Adipocyte (in vitro differentiated cells): ENCODE measurements around the gene GMDS.

ENCODE experiments used
- DNase-seq: peaks from one replicate; pipeline ENCODE4 v3.0.0-alpha.2; 2015; ENCODE audit warnings: low read depth
- H3K27me3 ChIP-seq: replicated peaks from 2 replicates; pipeline ENCODE4 v1.7.0; 2013; ENCODE audit warnings: mild to moderate bottlenecking, low read length, moderate library complexity; ENCODE audit not compliant: control insufficient read depth, insufficient read depth
- H3K36me3 ChIP-seq: 2 replicates; pipeline ENCODE4 v1.7.0; 2013; ENCODE audit warnings: low read length, mild to moderate bottlenecking, moderate library complexity; ENCODE audit not compliant: control insufficient read depth, insufficient read depth, severe bottlenecking
- H3K4me1 ChIP-seq: 2 replicates; pipeline ENCODE4 v1.7.0; 2013; ENCODE audit warnings: mild to moderate bottlenecking, low read length, moderate library complexity; ENCODE audit not compliant: control insufficient read depth, insufficient read depth
- H3K4me3 ChIP-seq: 2 replicates; pipeline ENCODE4 v1.7.0; 2013; ENCODE audit warnings: mild to moderate bottlenecking, low read length, moderate library complexity
- H3K9ac ChIP-seq: 2 replicates; pipeline ENCODE4 v1.7.0; 2013; ENCODE audit warnings: mild to moderate bottlenecking, low read length, moderate library complexity
- H3K9me3 ChIP-seq: 2 replicates; pipeline ENCODE4 v1.7.0; 2013; ENCODE audit warnings: mild to moderate bottlenecking, low read length, moderate library complexity; ENCODE audit not compliant: control insufficient read depth

Gene GMDS

DNA sequence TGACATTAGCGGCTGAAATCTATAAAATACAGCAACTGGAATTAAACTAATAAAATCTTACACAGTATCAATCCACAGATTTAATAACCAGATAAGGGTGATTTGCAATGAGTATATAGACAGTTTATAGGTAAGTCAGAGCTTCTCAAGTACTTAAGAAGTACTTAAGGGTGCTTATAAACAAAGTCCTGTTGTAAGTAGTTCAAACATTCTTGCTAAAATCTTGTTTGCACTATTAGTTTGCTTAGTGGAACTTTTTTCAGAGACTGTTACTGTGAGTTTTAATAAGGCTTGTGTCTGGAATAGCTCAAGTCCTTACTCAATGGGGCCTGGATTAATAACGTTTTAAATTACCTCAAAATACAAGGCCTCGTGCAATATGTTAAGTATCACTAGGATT is 240.5 kb downstream of the GMDS start:
- no peak for DNase-seq
- no peaks in the 10 kb centered on the region for H3K27me3 ChIP-seq
- no peaks in the 10 kb centered on the region for H3K36me3 ChIP-seq

GRCh38 chr6:2000962-2001361 is 244.4 kb downstream of the GMDS start:
- no peaks in the 10 kb centered on the region for H3K4me1 ChIP-seq
- no peak overlapping the region for H3K4me3 ChIP-seq
- no peaks in the 10 kb centered on the region for H3K9me3 ChIP-seq
- DNase-seq: no peak
- H3K36me3 ChIP-seq: no peaks in the 10 kb centered on the region
- no peak overlapping the region for H3K9ac ChIP-seq
- no peaks in the 10 kb centered on the region for H3K27me3 ChIP-seq

More for the DNA sequence above, 240.5 kb downstream of the GMDS start:
- H3K9me3 ChIP-seq: peaks cover 6% of the 10 kb centered on the region
- H3K4me3 ChIP-seq: no peak overlapping the region
- no peaks in the 10 kb centered on the region for H3K4me1 ChIP-seq
- H3K9ac ChIP-seq: no peak overlapping the region

DNA sequence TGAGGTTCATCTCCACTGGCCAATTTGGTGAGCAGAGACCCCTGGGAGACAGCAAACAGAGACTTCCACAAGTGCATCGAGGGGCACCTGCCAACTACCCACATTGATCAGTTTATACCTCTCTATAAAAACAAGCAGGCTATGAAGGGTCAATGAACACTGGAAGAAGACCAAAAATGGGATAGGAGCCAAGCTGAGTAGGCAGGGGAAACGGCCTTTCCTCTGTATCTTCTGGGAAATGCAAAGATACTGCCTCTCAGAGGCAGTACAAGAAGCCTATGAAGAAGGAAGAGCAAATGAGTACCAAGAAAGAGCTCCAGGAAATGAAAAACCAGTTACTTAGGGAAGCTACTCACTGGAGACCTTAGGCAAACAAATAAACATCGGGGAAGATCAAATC is 247.7 kb downstream of the GMDS start:
- H3K9ac ChIP-seq: no peak overlapping the region
- H3K9me3 ChIP-seq: no peaks in the 10 kb centered on the region
- no peaks in the 10 kb centered on the region for H3K4me1 ChIP-seq

DNA sequence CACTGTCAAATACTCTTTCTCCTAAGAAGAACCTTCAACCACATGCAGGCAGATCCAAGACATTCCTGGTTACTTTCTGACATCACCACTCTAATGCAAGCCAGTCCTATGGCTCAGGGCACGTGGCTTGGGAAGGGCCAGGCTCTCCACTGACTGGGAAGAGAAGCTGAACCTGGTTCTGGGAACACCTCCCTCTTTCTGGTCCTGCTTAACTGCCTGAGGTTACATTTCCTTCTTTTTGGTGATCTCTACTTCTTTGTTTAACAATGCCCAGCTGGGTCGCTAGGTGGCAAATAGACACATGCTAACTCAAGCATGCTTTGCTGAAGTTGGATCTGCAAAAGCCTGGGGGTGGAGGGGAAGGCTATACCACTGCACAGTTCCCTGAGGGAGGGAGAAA is 249.8 kb downstream of the GMDS start:
- H3K4me1 ChIP-seq: no peaks in the 10 kb centered on the region
- no peak for DNase-seq
- no peaks in the 10 kb centered on the region for H3K27me3 ChIP-seq
- no peak overlapping the region for H3K4me3 ChIP-seq
- no peaks in the 10 kb centered on the region for H3K36me3 ChIP-seq
- H3K9me3 ChIP-seq: no peaks in the 10 kb centered on the region
- H3K9ac ChIP-seq: no peak overlapping the region

More for the DNA sequence above, 247.7 kb downstream of the GMDS start:
- Histone ChIP-seq H3K27me3 (no peaks in the 10 kb centered on the region), H3K36me3 (no peaks in the 10 kb centered on the region), H3K4me3 (no peak overlapping the region)
- DNase-seq: no peak

DNA sequence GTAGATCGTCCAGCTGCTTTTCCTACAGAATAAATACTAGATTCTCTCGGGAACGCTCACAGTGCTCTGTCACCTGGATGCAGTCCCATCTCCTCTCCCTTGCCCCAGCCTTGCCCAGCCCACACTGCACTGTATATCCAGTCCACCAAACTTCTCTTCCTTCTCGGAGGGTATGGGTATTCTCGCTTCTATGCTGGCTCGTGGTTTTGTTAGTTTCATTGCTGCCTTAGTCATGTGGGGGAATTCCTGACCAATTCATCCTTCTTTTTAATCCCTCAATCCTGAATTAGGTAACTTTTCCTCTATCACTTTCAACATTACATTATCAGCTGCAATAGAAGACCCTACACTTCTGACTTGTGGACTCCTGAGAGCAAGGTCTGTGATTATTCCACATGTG is 252.4 kb downstream of the GMDS start:
- Histone ChIP-seq H3K36me3 (no peaks in the 10 kb centered on the region), H3K27me3 (no peaks in the 10 kb centered on the region), H3K9ac (no peak overlapping the region), H3K9me3 (no peaks in the 10 kb centered on the region), H3K4me3 (no peak overlapping the region), H3K4me1 (no peaks in the 10 kb centered on the region)
- peak; percentile 36 for DNase-seq

DNA sequence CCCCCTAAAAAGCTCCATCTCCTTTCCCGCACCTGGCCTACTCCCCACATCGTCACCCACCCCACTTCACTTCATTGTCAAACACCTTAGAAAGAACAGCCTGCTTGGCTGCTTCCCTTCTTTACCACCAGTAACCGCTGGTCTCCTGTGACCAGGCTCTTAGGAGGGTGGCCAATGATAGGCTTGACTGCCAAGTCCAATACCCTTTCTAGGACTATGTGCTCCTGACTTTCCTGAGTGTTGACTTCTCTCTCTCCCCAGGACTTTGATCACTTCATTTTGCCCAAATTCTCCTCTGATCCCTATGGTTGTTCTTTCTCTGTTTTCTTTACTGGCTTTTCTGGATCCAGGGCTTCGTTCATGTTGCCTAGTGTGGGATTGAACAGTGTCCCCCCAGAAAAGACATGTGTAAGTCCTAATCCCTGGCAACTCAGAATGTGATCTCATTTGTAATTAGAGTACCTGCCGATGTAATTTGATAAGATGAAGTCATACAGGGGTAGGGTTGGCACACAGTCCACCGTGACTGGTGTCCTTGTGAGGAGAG is 254.0 kb downstream of the GMDS start:
- H3K4me1 ChIP-seq: no peaks in the 10 kb centered on the region
- no peak overlapping the region for H3K4me3 ChIP-seq
- no peak overlapping the region for H3K9ac ChIP-seq
- H3K36me3 ChIP-seq: no peaks in the 10 kb centered on the region
- DNase-seq: no peak
- no peaks in the 10 kb centered on the region for H3K27me3 ChIP-seq
- H3K9me3 ChIP-seq: no peaks in the 10 kb centered on the region

DNA sequence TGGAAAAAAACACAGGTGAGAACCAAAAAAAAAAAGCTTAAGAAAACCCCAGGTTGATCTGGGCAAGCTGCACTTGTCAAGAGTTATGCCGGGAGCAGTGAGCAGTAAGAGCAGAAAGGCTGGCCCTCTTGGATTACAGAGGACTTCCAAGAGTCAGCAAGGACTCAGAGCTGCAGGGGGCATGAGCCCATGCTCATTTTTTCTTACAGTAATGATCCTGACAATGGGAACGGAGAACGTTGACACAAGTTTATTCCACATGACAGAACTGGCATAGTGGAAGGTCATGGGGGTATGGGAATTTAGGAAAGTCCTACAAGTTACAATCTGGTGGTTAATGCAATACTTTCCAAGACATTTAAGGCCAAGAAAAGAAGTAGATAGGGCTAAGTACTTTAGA is 256.6 kb downstream of the GMDS start:
- no peaks in the 10 kb centered on the region for H3K9me3 ChIP-seq
- H3K36me3 ChIP-seq: no peaks in the 10 kb centered on the region
- no peaks in the 10 kb centered on the region for H3K27me3 ChIP-seq
- no peak overlapping the region for H3K9ac ChIP-seq
- no peaks in the 10 kb centered on the region for H3K4me1 ChIP-seq
- DNase-seq: no peak
- no peak overlapping the region for H3K4me3 ChIP-seq

DNA sequence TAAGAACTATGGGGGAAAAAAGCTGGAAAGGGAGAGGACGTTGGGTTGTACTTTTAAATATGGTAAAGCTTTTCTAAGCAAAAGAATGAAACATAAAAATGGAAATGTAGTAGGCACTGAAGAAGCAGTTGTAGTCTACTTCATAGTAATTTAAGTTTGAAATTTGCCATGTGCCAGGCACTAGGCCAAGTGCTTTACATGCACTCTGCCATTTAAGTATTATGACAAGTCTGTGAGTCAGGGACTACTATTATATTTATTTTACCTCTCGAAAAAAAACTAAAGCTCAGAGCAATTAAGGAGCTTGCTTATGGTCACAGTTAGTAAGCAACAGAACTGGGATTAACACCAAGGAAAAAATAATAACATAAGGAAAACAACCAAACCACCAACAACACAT is 257.8 kb downstream of the GMDS start:
- H3K9ac ChIP-seq: no peak overlapping the region
- H3K4me3 ChIP-seq: no peak overlapping the region
- peak; percentile 74 for DNase-seq
- no peaks in the 10 kb centered on the region for H3K36me3 ChIP-seq
- peaks cover 1% of the 10 kb centered on the region for H3K9me3 ChIP-seq
- H3K27me3 ChIP-seq: no peaks in the 10 kb centered on the region
- H3K4me1 ChIP-seq: no peaks in the 10 kb centered on the region

DNA sequence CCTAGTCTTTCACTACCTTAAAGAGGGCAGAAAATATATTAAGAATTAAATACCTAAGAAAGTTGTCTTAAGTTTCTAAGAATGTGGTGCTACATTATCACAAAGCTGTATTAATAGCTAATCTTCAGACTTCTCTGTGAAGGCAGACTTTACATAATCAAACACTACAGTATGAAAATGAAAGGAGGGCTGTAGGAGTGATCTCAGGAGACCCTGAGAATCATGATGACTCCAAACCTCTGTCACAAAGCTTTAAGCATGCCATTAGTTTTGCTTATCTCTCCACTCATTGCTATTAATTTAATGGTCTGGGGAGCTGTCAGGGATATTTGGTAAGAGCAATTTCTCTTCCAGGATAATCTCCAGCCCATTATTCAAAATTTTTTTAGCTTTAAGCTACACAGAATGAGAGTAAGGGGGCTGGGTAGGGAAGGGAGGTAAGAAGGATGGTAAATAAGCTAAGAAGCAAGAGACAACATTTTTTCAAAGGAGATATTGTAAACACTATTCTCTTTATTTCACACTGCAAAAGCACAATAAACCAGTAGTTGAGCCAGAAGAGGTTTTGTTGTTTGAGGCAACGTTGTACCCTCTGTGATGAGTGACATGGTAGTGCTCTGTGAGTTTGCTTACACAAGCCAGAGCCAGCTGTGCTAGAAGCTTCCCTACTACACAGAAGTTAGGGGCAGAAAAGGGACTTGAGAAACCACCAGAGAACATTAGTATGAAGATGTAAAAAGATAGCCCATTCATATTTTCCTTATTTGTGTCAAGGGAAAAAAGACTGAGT is 258.8 kb downstream of the GMDS start:
- Histone ChIP-seq H3K9ac (no peak overlapping the region), H3K4me3 (no peak overlapping the region), H3K36me3 (no peaks in the 10 kb centered on the region), H3K27me3 (no peaks in the 10 kb centered on the region), H3K4me1 (no peaks in the 10 kb centered on the region), H3K9me3 (peaks cover 3% of the 10 kb centered on the region)
- peak; percentile 45 for DNase-seq

GRCh38 chr6:1984346-1984994 is 260.9 kb downstream of the GMDS start:
- no peak overlapping the region for H3K9ac ChIP-seq
- H3K4me1 ChIP-seq: no peaks in the 10 kb centered on the region
- no peaks in the 10 kb centered on the region for H3K36me3 ChIP-seq
- H3K27me3 ChIP-seq: no peaks in the 10 kb centered on the region
- H3K4me3 ChIP-seq: no peak overlapping the region
- peak; percentile 47 for DNase-seq
- peaks cover 19% of the 10 kb centered on the region for H3K9me3 ChIP-seq

DNA sequence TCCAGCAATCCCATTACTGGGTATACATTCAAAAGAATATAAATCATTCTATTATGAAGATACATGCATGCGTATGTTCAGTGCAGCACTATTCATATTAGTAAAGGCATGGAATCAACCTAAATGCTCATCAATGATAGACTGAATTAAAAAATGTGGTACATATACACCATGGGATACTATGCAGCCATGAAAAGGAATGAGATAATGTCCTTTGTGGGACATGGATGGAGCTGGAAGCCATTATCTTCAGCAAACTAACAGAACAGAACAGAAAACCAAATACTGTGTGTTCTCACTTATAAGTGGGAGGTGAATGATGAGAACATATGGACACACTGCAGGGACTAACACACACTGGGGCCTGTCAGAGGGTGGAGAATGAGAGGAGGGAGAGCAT is 261.6 kb downstream of the GMDS start:
- no peaks in the 10 kb centered on the region for H3K4me1 ChIP-seq
- H3K36me3 ChIP-seq: no peaks in the 10 kb centered on the region
- no peaks in the 10 kb centered on the region for H3K27me3 ChIP-seq
- no peak for DNase-seq
- no peak overlapping the region for H3K9ac ChIP-seq
- peaks cover 19% of the 10 kb centered on the region for H3K9me3 ChIP-seq
- no peak overlapping the region for H3K4me3 ChIP-seq
